Breast epithelium (tissue), 4 donors: ENCODE data around the gene CDCA8. TPM values are rescaled to one million over a fixed set of nuclear protein-coding genes. Genes with fewer than 3 reads are reported as not detected.

Experiments
- DNase-seq, 2 donors: peaks; one replicate each; pipeline ENCODE4 v3.0.0-alpha.2; 2019; ENCODE audit warnings: low spot score in 2 of 2
- H3K27ac ChIP-seq, 2 donors: fragments of 200-600 bp; sonication (generic) in 1 of 2; one replicate each; pipeline ENCODE4 v1.5.1; 2016 to 2019; ENCODE audit warnings: mild to moderate bottlenecking in 1 of 2
- H3K27me3 ChIP-seq, 2 donors: fragments of 200-600 bp; sonication (generic) in 1 of 2; one replicate each; pipeline versions ENCODE4 v1.5.1 to v1.6.0; 2017 to 2019; ENCODE audit warnings: control low read depth in 1 of 2, mild to moderate bottlenecking in 1 of 2
- H3K36me3 ChIP-seq: fragments of 200-600 bp; one replicate; pipeline ENCODE4 v1.5.1; 2019
- H3K4me1 ChIP-seq, 2 donors: fragments of 200-600 bp; sonication (generic); one replicate each; pipeline ENCODE4 v1.5.1; 2016 to 2019; ENCODE audit warnings: control low read depth in 1 of 2
- H3K4me3 ChIP-seq, 3 donors: fragments of 200-600 bp; sonication (generic); 1 replicate in 2 of 3; 2 replicates in 1 of 3; pipeline ENCODE4 v1.5.1; 2016 to 2019; ENCODE audit warnings: mild to moderate bottlenecking in 3 of 3, moderate library complexity in 2 of 3
- H3K9me3 ChIP-seq, 2 donors: fragments of 200-600 bp; sonication (generic) in 1 of 2; one replicate each; pipeline ENCODE4 v1.5.1; 2016 to 2019; ENCODE audit warnings: control low read depth in 1 of 2
- CTCF ChIP-seq, 3 donors: fragments of 450-650 bp; IDR thresholded peaks; one replicate each; pipeline ENCODE4 v1.5.1; 2016 to 2017; ENCODE audit warnings: antibody characterized with exemption in 3 of 3, mild to moderate bottlenecking in 3 of 3, moderate library complexity in 3 of 3
- POLR2A ChIP-seq: fragments of 450-650 bp; IDR thresholded peaks from one replicate; pipeline ENCODE4 v1.6.1; 2016; ENCODE audit warnings: antibody characterized with exemption, mild to moderate bottlenecking, moderate library complexity
- POLR2AphosphoS5 ChIP-seq, 3 donors: sonication (generic); formaldehyde crosslinking; IDR thresholded peaks; one replicate each; pipeline ENCODE4 v1.6.1; 2017; ENCODE audit warnings: antibody characterized with exemption in 3 of 3
- intact Hi-C: fragments of 100-400 bp; cut with DNase I; formaldehyde crosslinking; loops from one replicate; pipeline ENCODE4 v1.15.1; 2023; ENCODE audit warnings: low total_unique reads
- total RNA-seq, 3 donors: library from RNA; depleted of rRNA; stranded (reverse); fragments of >200 nt; gene quantifications; one replicate each; pipeline ENCODE4 v1.1.0, GENCODE V29; 2016

The CDCA8 gene
- total RNA-seq, 3 donors from 2014 or later: 0.15 to 1.4 (median 1.3) TPM

DNA sequence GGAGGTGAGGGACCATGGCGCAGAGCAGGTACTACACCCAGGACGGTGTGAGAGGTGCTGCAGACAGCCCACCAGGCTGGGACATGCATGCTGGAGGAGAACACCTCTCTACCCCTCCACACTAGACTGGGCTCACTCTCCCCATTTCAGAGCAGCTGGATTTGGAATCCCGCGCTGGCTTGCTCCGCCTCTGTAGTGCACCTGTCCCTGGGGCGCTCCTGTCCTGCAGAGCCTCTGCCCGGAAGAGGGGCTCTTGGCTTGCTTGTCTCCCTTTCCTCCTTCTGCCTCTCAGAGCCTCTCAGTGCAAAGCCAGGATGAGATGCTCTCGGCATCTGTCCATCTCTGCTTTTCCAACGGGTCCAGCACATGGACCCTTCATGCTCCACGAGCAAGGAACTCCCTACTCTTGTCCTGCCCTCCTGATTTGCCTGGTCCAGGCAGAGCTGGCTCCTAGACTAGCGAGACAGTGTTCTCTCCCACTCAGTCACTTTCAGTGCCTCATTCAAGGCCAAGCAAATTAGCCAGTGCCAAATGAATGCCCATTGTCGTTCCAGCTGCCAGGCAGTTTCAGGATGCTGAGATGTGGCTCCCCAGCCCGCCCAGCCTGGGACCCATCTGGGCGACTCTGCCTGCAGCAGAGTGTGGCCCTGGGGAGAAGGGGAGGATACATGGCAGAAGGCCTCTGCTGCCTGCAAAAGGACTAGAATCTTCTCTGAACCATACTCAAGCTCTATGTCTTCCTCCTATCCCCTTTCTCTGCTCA is 33.7 kb downstream of the CDCA8 start:
- no peaks in the 10 kb centered on the region for H3K36me3 ChIP-seq
- H3K27ac ChIP-seq: no peak overlapping the region
- DNase-seq: no peak
- intact Hi-C loops: no loop called here
- H3K27me3 ChIP-seq: no peaks in the 10 kb centered on the region
- no peak overlapping the region for H3K4me3 ChIP-seq
- H3K4me1 ChIP-seq: no peaks in the 10 kb centered on the region
- no peak for TF ChIP-seq CTCF (IDR thresholded peaks at IDR 0.05)
- no peak for TF ChIP-seq POLR2A
- no peak for TF ChIP-seq POLR2AphosphoS5 (IDR thresholded peaks at IDR 0.05)
- H3K9me3 ChIP-seq: no peaks in the 10 kb centered on the region

GRCh38 chr1:37726751-37727585 is 34.7 kb downstream of the CDCA8 start:
- no peak overlapping the region for H3K27ac ChIP-seq
- H3K4me3 ChIP-seq: no peak overlapping the region
- no peaks in the 10 kb centered on the region for H3K27me3 ChIP-seq
- no peaks in the 10 kb centered on the region for H3K36me3 ChIP-seq
- DNase-seq: no peak
- H3K4me1 ChIP-seq: no peaks in the 10 kb centered on the region
- no peaks in the 10 kb centered on the region for H3K9me3 ChIP-seq
- intact Hi-C loops: no loop called here
- no peak for TF ChIP-seq POLR2AphosphoS5 (IDR thresholded peaks at IDR 0.05)
- TF ChIP-seq POLR2A: no peak
- no peak for TF ChIP-seq CTCF (IDR thresholded peaks at IDR 0.05)

GRCh38 chr1:37728416-37728815 is 36.1 kb downstream of the CDCA8 start:
- Histone ChIP-seq H3K27me3 (peaks cover 0 to 1% of the 10 kb centered on the region in 2 donors), H3K4me3 (no peak overlapping the region), H3K9me3 (no peaks in the 10 kb centered on the region), H3K27ac (no peak overlapping the region), H3K36me3 (no peaks in the 10 kb centered on the region), H3K4me1 (no peaks in the 10 kb centered on the region)
- intact Hi-C loops: no loop called here
- no peak for DNase-seq
- no peak for TF ChIP-seq CTCF (IDR thresholded peaks at IDR 0.05)
- no peak for TF ChIP-seq POLR2AphosphoS5 (IDR thresholded peaks at IDR 0.05)
- no peak for TF ChIP-seq POLR2A

GRCh38 chr1:37730376-37730775 is 38.1 kb downstream of the CDCA8 start:
- no peaks in the 10 kb centered on the region for H3K4me1 ChIP-seq
- intact Hi-C loops: no loop called here
- DNase-seq: no peak

More at GRCh38 chr1:37730376-37730775, 38.1 kb downstream of the CDCA8 start:
- Histone ChIP-seq H3K27me3 (peaks cover 0 to 13% of the 10 kb centered on the region in 2 donors), H3K36me3 (no peaks in the 10 kb centered on the region), H3K4me3 (no peak overlapping the region), H3K9me3 (no peaks in the 10 kb centered on the region), H3K27ac (no peak overlapping the region)
- TF ChIP-seq POLR2AphosphoS5 (IDR thresholded peaks at IDR 0.05): no peak
- TF ChIP-seq CTCF (IDR thresholded peaks at IDR 0.05): no peak
- TF ChIP-seq POLR2A: no peak
